TTC549 (cell line): ENCODE data around the gene GSG1L.

Source experiments
- FAIRE-seq: peaks from 2 replicates; lab custom pipeline; 2012; peaks lifted over from hg19 to GRCh38; lab: Jason Lieb, UNC

The GSG1L gene

GRCh38 chr16:28062847-28063521, 530 bp downstream of the GSG1L start:
- no peak for FAIRE-seq

- FAIRE-seq = no peak
These were observed 1.2 kb downstream of the GSG1L start for GRCh38 chr16:28062261-28062846.

GRCh38 chr16:28061352-28062101, 2.0 kb downstream of the GSG1L start:
- no peak for FAIRE-seq

- FAIRE-seq = no peak
These were observed 3.5 kb downstream of the GSG1L start for GRCh38 chr16:28059841-28060575.

- FAIRE-seq = no peak
These were observed 4.5 kb downstream of the GSG1L start for GRCh38 chr16:28058839-28059589.

- no peak for FAIRE-seq
These were observed 5.6 kb downstream of the GSG1L start for GRCh38 chr16:28057949-28058348.

- FAIRE-seq = no peak
These were observed 10.1 kb downstream of the GSG1L start for GRCh38 chr16:28053461-28053860.

GRCh38 chr16:28052274-28053128, 11.0 kb downstream of the GSG1L start:
- FAIRE-seq = no peak

GRCh38 chr16:28051486-28051885, 12.0 kb downstream of the GSG1L start:
- no peak for FAIRE-seq

- no peak for FAIRE-seq
These were observed 20.7 kb downstream of the GSG1L start for GRCh38 chr16:28042811-28043210.

GRCh38 chr16:28041615-28042014, 21.9 kb downstream of the GSG1L start:
- no peak for FAIRE-seq

- FAIRE-seq = no peak
These were observed 23.5 kb downstream of the GSG1L start for GRCh38 chr16:28040039-28040438.

- no peak for FAIRE-seq
These were observed 24.0 kb downstream of the GSG1L start for GRCh38 chr16:28039493-28039892.

GRCh38 chr16:28038409-28038808, 25.1 kb downstream of the GSG1L start:
- FAIRE-seq = no peak

- no peak for FAIRE-seq
These were observed 27.6 kb downstream of the GSG1L start for GRCh38 chr16:28035866-28036393.

- FAIRE-seq = no peak
These were observed 29.6 kb downstream of the GSG1L start for GRCh38 chr16:28033870-28034269.

- FAIRE-seq = no peak
These were observed 34.0 kb downstream of the GSG1L start for GRCh38 chr16:28029387-28030002.

- no peak for FAIRE-seq
These were observed 36.5 kb downstream of the GSG1L start for GRCh38 chr16:28027055-28027454.

- no peak for FAIRE-seq
These were observed 37.9 kb downstream of the GSG1L start for GRCh38 chr16:28025631-28026030.

- FAIRE-seq = no peak
These were observed 44.3 kb downstream of the GSG1L start for GRCh38 chr16:28019218-28019617.
